Gastrocnemius medialis (tissue), 4 donors: Measurements from ENCODE around the gene HMHB1. TPM values are rescaled to one million over a fixed set of nuclear protein-coding genes. Genes with fewer than 3 reads are reported as not detected.

Source experiments
- ATAC-seq, 2 donors: fragments of 150-250 bp; one replicate each; pipeline ENCODE4 v1.9.1; 2016
- DNase-seq, 2 donors: peaks; one replicate each; pipeline ENCODE4 v3.0.0-alpha.2; 2019
- H3K27ac ChIP-seq, 4 donors: fragments of 200-600 bp; sonication (generic); 1 replicate in 1 of 4; 2 replicates in 3 of 4; pipeline ENCODE4 v1.5.1; 2016 to 2018; ENCODE audit warnings: mild to moderate bottlenecking in 2 of 4, moderate library complexity in 1 of 4
- H3K27me3 ChIP-seq, 3 donors: fragments of 200-600 bp; sonication (generic) in 2 of 3; 1 replicate in 1 of 3; 2 replicates in 2 of 3; pipeline versions ENCODE4 v1.5.1 to v1.6.0; 2016 to 2019; ENCODE audit warnings: mild to moderate bottlenecking in 1 of 3, moderate library complexity in 1 of 3
- H3K36me3 ChIP-seq, 2 donors: fragments of 200-600 bp; sonication (generic) in 1 of 2; one replicate each; pipeline ENCODE4 v1.5.1; 2017 to 2018
- H3K4me1 ChIP-seq, 2 donors: fragments of 200-600 bp; sonication (generic) in 1 of 2; one replicate each; pipeline ENCODE4 v1.5.1; 2016 to 2017; ENCODE audit warnings: mild to moderate bottlenecking in 2 of 2
- H3K4me3 ChIP-seq, 4 donors: fragments of 200-600 bp; sonication (generic) in 3 of 4; 1 replicate in 1 of 4; 2 replicates in 3 of 4; pipeline ENCODE4 v1.5.1; 2016 to 2019; ENCODE audit warnings: mild to moderate bottlenecking in 2 of 4
- H3K9me3 ChIP-seq, 3 donors: fragments of 200-600 bp; sonication (generic) in 2 of 3; 1 replicate in 1 of 3; 2 replicates in 2 of 3; pipeline ENCODE4 v1.5.1; 2016 to 2019
- CTCF ChIP-seq, 5 experiments: fragments of 450-650 bp in 3 of 5; fragments of 200-600 bp in 2 of 5; sonication (generic) in 2 of 5; IDR thresholded peaks in 4 of 5; conservative IDR thresholded peaks in 1 of 5; 1 replicate in 4 of 5; 2 replicates in 1 of 5; pipeline ENCODE4 v1.5.1; 2016 to 2019; ENCODE audit warnings: antibody characterized with exemption in 5 of 5, mild to moderate bottlenecking in 3 of 5, moderate library complexity in 3 of 5
- POLR2A ChIP-seq, 2 donors: fragments of 450-650 bp; IDR thresholded peaks; one replicate each; pipeline ENCODE4 v1.6.1; 2017; ENCODE audit warnings: antibody characterized with exemption in 2 of 2, mild to moderate bottlenecking in 2 of 2, moderate library complexity in 2 of 2
- in situ Hi-C, 4 donors: fragments of 200-750 bp; cut with MboI; loops; one replicate each; pipeline versions ENCODE4 v1.15.0 to v1.8.0; 2017; ENCODE audit warnings: low sequenced_read_pairs in 4 of 4
- intact Hi-C: fragments of 100-400 bp; cut with DNase I; formaldehyde crosslinking; loops from one replicate; pipeline ENCODE4 v1.15.1; 2023; ENCODE audit warnings: low total_unique reads
- total RNA-seq, 4 donors: library from RNA; depleted of rRNA; stranded (reverse); fragments of >200 nt; gene quantifications; one replicate each; pipeline versions ENCODE4 v1.1.0 to v1.2.3, GENCODE V29; 2016

Gene HMHB1
- total RNA-seq, 4 donors from 2014 or later = not detected

DNA sequence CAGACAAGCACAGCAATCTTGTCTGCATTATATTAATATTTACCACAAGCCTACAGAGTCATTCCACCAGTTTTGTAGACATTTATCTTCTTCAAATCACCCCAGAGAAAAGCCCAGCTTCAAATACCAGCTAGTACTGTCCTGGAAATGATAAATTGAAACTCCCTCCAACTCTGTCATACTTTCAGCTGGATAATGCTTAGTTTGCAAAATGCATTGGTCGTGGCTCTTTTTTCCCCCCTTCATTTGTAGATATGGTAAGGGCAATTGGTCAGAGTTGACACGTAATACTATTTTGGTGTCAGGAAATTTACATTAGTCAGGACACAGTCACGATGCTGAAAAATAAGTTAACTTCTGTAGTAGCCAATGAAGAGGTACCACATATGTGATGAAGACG lies 21.2 kb downstream of the HMHB1 start:
- H3K36me3 ChIP-seq = no peaks in the 10 kb centered on the region
- DNase-seq (no peak), ATAC-seq (no peak)
- no peaks in the 10 kb centered on the region for H3K27me3 ChIP-seq
- in situ Hi-C loops = loop anchor here (10.0 to 25.0 kb wide), 4 partner anchors 304 to 918 kb away; no protein-coding TSS in a partner anchor
- no peaks in the 10 kb centered on the region for H3K4me1 ChIP-seq
- H3K27ac ChIP-seq = no peak overlapping the region
- intact Hi-C loops = no loop called here
- no peak overlapping the region for H3K4me3 ChIP-seq
- TF ChIP-seq CTCF (IDR thresholded peaks at IDR 0.05 in 4 of 5, conservative IDR thresholded peaks at IDR 0.05 in 1 of 5) (no peak), POLR2A (IDR thresholded peaks at IDR 0.05) (no peak)
- no peaks in the 10 kb centered on the region for H3K9me3 ChIP-seq

DNA sequence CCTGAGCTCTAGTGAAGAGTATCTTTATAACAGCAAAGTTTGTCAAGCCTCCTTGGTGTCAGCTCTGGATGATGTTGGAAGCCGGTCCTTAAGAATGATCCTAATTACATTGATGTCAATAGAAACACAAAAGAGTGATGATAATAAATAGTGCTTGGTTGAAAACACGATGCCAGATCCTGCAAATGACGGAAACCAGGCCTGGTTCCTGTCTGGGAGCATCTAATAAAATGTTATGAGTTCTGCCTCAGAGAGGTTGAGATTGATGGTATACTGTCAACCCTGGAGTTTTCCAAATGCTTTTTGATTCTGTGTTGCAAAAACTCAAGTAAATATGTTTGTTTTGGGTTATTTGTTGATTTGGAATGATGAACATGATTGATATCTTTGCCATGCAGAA lies 23.3 kb downstream of the HMHB1 start:
- no peaks in the 10 kb centered on the region for H3K9me3 ChIP-seq
- H3K36me3 ChIP-seq = no peaks in the 10 kb centered on the region
- no peak overlapping the region for H3K27ac ChIP-seq
- TF ChIP-seq POLR2A (IDR thresholded peaks at IDR 0.05) = no peak
- TF ChIP-seq CTCF (IDR thresholded peaks at IDR 0.05 in 4 of 5, conservative IDR thresholded peaks at IDR 0.05 in 1 of 5) = no peak
- ATAC-seq (no peak), DNase-seq (no peak)
- no peak overlapping the region for H3K4me3 ChIP-seq
- in situ Hi-C loops = loop anchor here (10.0 to 25.0 kb wide), 4 partner anchors 302 to 920 kb away; no protein-coding TSS in a partner anchor
- no peaks in the 10 kb centered on the region for H3K4me1 ChIP-seq
- no peaks in the 10 kb centered on the region for H3K27me3 ChIP-seq
- intact Hi-C loops = no loop called here

DNA sequence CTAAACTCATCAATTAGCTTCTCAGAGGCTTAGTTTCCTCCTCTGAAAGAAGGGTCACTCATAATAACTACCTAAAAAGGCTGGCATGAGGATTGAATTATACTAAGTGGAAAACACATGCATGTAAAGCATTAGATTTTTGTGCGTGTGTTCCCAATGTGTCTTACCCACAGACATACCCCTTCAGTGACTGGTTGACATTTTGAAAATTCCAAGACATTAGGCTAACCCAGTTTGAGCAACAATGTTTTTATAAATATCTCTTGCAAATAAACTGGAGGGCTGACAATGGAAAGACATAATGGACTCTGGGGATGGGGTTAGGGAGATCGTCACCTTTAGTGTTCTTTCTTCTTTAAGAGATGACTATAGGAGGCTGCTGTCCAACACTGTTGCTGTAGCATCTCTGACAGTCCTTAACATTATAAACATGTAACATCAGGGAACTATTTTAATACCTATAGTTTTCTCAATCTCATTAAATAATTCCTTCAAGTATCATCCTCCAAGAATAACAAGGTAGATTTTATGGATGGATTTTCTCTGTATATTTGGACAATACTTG lies 24.3 kb downstream of the HMHB1 start:
- Histone ChIP-seq H3K9me3 (no peaks in the 10 kb centered on the region), H3K36me3 (no peaks in the 10 kb centered on the region), H3K4me3 (no peak overlapping the region), H3K27ac (no peak overlapping the region), H3K27me3 (no peaks in the 10 kb centered on the region), H3K4me1 (no peaks in the 10 kb centered on the region)
- intact Hi-C loops = no loop called here
- TF ChIP-seq POLR2A (IDR thresholded peaks at IDR 0.05) (no peak), CTCF (IDR thresholded peaks at IDR 0.05 in 4 of 5, conservative IDR thresholded peaks at IDR 0.05 in 1 of 5) (no peak)
- DNase-seq = no peak
- in situ Hi-C loops = loop anchor here (10.0 to 25.0 kb wide), 4 partner anchors 301 to 921 kb away; no protein-coding TSS in a partner anchor
- ATAC-seq = no peak

- intact Hi-C loops = no loop called here
- ATAC-seq = no peak
- no peaks in the 10 kb centered on the region for H3K9me3 ChIP-seq
Measured at GRCh38 chr5:143837306-143837848, 25.4 kb downstream of the HMHB1 start.

More at GRCh38 chr5:143837306-143837848, 25.4 kb downstream of the HMHB1 start:
- Histone ChIP-seq H3K27ac (no peak overlapping the region), H3K4me1 (no peaks in the 10 kb centered on the region), H3K27me3 (no peaks in the 10 kb centered on the region), H3K4me3 (no peak overlapping the region), H3K36me3 (no peaks in the 10 kb centered on the region)
- no peak for DNase-seq
- TF ChIP-seq CTCF (IDR thresholded peaks at IDR 0.05 in 4 of 5, conservative IDR thresholded peaks at IDR 0.05 in 1 of 5) (no peak), POLR2A (IDR thresholded peaks at IDR 0.05) (no peak)
- in situ Hi-C loops = loop anchor here (10.0 to 25.0 kb wide), 4 partner anchors 300 to 923 kb away; no protein-coding TSS in a partner anchor
